ENCODE data around the gene TTC39C.
"Not testable (repeated sequence)": the region's sequence is repeated elsewhere in the genome, so short reads cannot be mapped to it uniquely, and the experiment has no call there.

Gene TTC39C

GRCh38 chr18:24016643-24017042 is 2.1 kb downstream of the TTC39C start:
- DNase-seq (ENCODE audit: low read depth in 2 of 2, low spot score in 1 of 2): no peak

- no peak for DNase-seq (ENCODE audit: low read depth in 2 of 2, low spot score in 1 of 2)
These were observed 3.8 kb downstream of the TTC39C start for GRCh38 chr18:24018299-24018886.

- peak in 1 of 2 donors; percentile 19 for DNase-seq (ENCODE audit: low read depth in 2 of 2, low spot score in 1 of 2)
These were observed 5.2 kb downstream of the TTC39C start for GRCh38 chr18:24019641-24020331.

GRCh38 chr18:24021505-24021904 is 7.0 kb downstream of the TTC39C start:
- no peak for DNase-seq (ENCODE audit: low read depth in 2 of 2, low spot score in 1 of 2)

- no peak for DNase-seq (ENCODE audit: low read depth in 2 of 2, low spot score in 1 of 2)
These were observed 7.6 kb downstream of the TTC39C start for GRCh38 chr18:24022161-24022560.

GRCh38 chr18:24023185-24023814 is 8.7 kb downstream of the TTC39C start:
- DNase-seq (ENCODE audit: low read depth in 2 of 2, low spot score in 1 of 2): no peak

- DNase-seq (ENCODE audit: low read depth in 2 of 2, low spot score in 1 of 2): no peak
These were observed 9.9 kb downstream of the TTC39C start for GRCh38 chr18:24024425-24024824.

- DNase-seq (ENCODE audit: low read depth in 2 of 2, low spot score in 1 of 2): no peak
These were observed 11.9 kb downstream of the TTC39C start for GRCh38 chr18:24026457-24026856.

GRCh38 chr18:24027156-24027827 is 12.7 kb downstream of the TTC39C start:
- no peak for DNase-seq (ENCODE audit: low read depth in 2 of 2, low spot score in 1 of 2)

GRCh38 chr18:24028946-24029345 is 14.4 kb downstream of the TTC39C start:
- DNase-seq (ENCODE audit: low read depth in 2 of 2, low spot score in 1 of 2): not testable (repeated sequence)

- no peak for DNase-seq (ENCODE audit: low read depth in 2 of 2, low spot score in 1 of 2)
These were observed 16.8 kb downstream of the TTC39C start for GRCh38 chr18:24031318-24031717.

- DNase-seq (ENCODE audit: low read depth in 2 of 2, low spot score in 1 of 2): no peak
These were observed 17.4 kb downstream of the TTC39C start for GRCh38 chr18:24031916-24032315.

- no peak for DNase-seq (ENCODE audit: low read depth in 2 of 2, low spot score in 1 of 2)
These were observed 19.3 kb downstream of the TTC39C start for GRCh38 chr18:24033641-24034412.

GRCh38 chr18:24035316-24035715 is 20.8 kb downstream of the TTC39C start:
- no peak for DNase-seq (ENCODE audit: low read depth in 2 of 2, low spot score in 1 of 2)

- DNase-seq (ENCODE audit: low read depth in 2 of 2, low spot score in 1 of 2): no peak
These were observed 25.1 kb downstream of the TTC39C start for GRCh38 chr18:24039671-24040070.

- no peak for DNase-seq (ENCODE audit: low read depth in 2 of 2, low spot score in 1 of 2)
These were observed 27.1 kb downstream of the TTC39C start for GRCh38 chr18:24041691-24042090.

- no peak for DNase-seq (ENCODE audit: low read depth in 2 of 2, low spot score in 1 of 2)
These were observed 28.8 kb downstream of the TTC39C start for GRCh38 chr18:24043403-24043802.

- DNase-seq (ENCODE audit: low read depth in 2 of 2, low spot score in 1 of 2): no peak
These were observed 33.7 kb downstream of the TTC39C start for GRCh38 chr18:24048261-24048660.

- DNase-seq (ENCODE audit: low read depth in 2 of 2, low spot score in 1 of 2): no peak
These were observed 34.6 kb downstream of the TTC39C start for GRCh38 chr18:24049142-24049541.

- no peak for DNase-seq (ENCODE audit: low read depth in 2 of 2, low spot score in 1 of 2)
These were observed 36.7 kb downstream of the TTC39C start for GRCh38 chr18:24051031-24051947.

Data from stimulated activated CD8-positive, alpha-beta memory T cell treated with anti-CD3 and anti-CD28 coated beads, Interleukin-4, amount 100 ng/mL, for 4 hours (primary cell).